NOMO-1 treated with dmso at 0.1 percent for 144 hours (cell line): Measurements from ENCODE around the gene PLA2G15.
A peak's percentile ranks its signal among the peaks of the same experiment; 100 is the strongest.

ENCODE experiments used
- DNase-seq: peaks from one replicate; lab custom pipeline; 2025; ENCODE audit not compliant: unreplicated experiment; lab: John Stamatoyannopoulos, UW

The PLA2G15 gene

GRCh38 chr16:68232335-68232734 lies 12.8 kb upstream of the PLA2G15 start:
- DNase-seq = no peak

DNA sequence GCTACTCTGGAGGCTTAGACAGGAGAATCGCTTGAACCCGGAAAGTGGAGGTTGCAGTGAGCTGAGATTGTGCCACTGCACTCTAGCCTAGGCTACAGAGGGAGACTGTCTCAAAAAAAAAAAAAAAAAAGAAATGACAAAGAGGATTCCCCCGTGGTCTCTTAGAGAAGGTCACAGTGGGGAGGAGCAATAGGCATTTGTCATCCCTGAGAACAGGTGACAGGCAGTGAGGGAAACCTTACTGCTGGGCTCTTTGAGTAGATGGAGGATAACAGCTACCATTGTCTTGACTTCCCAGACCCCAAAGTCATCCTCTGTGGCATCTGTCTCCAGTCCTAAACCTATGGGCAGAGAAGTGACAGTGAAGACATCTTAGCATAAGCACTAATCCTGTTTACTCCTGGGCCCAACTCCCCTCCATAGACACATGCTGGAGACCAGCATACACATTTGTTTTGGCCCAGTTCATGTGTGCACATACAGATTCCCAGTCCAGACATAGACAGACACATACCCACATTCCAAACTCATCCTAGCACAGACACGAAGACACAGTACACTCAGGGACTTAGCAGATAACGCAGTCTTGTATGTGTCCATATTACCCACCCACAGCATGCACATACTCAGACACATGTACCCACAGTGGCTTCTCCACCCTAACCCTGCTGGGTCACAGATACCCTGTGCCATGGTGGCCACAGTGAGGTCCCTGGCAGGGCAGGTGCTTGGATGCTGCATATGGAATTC lies 11.9 kb upstream of the PLA2G15 start:
- DNase-seq = no peak

- no peak for DNase-seq
These were observed 11.4 kb upstream of the PLA2G15 start for GRCh38 chr16:68233835-68234187.

DNA sequence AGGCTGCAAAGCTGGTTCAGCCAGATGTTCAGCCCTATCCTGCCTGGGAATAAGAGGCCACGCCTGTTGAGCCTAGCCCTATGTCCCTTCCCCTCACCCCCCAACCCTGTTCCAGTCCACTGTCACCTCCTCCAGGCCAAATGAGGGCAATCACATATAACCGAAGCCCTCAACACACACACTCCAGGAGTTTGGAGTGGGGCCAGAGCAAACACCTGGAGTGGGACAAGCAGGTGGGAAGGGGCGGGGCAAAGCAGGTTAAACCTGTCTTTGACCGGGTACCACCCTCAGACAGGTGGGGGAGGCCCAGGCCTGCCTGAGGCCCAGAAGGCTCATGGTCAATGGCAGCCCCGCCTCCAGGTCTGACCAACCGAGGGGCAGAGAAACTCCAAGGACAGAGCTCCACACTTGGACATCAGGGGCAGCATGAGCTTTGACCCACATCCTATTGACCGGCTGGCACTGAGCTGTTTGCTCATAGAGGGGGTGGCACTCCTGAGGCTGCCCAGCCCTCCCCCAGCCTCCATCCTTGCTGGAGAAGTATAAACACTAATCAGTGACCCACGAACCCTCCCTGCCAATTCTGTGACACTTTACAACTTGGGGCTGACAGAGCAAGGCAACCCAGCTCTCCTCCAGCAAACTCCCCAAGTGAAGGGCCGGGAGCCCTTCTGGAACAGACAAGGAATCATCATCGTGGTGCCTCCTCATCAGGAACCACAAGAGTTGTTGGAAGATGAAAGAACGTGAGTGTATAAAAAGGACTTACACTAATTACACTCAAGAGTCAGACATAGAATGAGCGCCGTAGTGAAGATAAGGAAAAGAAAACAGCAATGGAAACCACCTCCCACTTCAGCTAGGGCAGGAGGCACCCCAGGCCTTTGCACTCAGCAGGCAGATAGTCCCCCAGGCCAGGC lies 10.7 kb upstream of the PLA2G15 start:
- DNase-seq = no peak

GRCh38 chr16:68235108-68235886 lies 9.9 kb upstream of the PLA2G15 start:
- no peak for DNase-seq

DNA sequence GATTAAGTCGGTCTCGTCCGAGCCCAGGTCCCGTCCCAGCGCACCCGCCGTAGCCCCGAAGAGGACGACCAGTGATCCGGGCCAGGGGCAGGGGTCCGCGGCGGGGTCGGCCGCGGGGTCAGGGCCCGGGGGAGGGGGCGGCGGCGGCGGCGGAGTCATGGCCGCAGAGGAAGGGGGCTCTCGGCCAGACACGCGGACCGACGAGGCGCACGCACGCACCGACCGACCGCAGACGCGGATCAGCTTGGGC lies 9.4 kb upstream of the PLA2G15 start, which contains the start of gene ESRP2:
TSS of gene ESRP2 (minus strand) at position 241 of the 250 bp plus-strand sequence. CDS start at position 159, 82 bp downstream.
- DNase-seq = no peak

- DNase-seq = no peak
These were observed 8.9 kb upstream of the PLA2G15 start for GRCh38 chr16:68236137-68236825.

GRCh38 chr16:68236826-68237242 lies 8.3 kb upstream of the PLA2G15 start:
- DNase-seq = no peak

DNA sequence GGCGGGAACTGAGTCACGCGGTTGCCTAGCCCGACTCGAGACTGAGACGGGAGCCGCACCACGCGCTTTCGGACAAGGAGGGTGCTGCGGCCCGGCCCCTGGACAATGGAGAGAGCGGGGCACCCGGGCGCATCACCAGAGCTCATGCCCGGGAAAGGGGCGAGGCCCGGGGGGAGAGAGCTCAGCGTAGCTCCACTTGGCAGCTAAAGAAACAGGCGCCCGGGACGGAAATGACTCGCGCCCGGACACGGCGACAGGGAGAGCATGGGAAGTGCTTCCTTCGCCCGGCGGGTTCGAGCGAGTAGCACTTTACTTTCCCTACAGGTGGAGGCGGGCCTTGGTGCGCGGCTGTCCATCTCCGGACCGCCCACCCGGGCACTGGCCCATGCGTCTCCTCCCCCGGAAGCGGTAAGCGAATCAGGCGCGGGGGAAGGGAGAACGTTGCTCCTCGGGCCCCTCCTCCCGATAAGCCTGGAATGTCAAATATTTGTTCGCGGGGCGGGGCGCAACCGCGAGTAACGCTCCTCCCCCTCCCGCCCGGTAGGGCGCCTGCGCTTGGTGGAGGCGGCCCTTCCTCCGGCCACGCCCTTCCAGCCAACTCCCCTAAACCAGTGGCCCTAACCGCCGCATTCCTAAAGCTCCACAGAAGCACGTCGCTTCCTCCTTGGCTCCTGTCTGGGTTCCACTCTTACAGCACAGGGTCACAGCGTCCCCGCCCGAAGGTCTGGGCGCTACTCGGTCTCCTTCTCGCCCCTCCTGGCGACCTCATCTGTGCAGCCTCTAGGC lies 7.7 kb upstream of the PLA2G15 start:
- DNase-seq = peak; percentile 98

DNA sequence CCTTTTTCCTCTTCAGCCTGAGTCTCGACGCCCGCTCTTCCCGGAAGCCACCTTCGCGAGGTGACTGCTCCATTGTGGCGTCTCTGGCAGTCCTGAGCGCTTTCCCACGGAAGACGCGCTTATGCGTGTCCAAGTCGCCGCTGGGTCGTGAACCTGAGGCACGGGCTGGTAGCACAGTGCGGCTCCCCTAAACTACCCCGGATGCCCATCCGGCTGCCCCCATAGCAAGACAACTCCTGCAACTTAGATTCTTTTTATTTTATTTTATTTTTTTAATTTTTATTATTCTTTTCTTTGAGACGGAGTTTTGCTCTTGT lies 7.2 kb upstream of the PLA2G15 start:
- no peak for DNase-seq

DNA sequence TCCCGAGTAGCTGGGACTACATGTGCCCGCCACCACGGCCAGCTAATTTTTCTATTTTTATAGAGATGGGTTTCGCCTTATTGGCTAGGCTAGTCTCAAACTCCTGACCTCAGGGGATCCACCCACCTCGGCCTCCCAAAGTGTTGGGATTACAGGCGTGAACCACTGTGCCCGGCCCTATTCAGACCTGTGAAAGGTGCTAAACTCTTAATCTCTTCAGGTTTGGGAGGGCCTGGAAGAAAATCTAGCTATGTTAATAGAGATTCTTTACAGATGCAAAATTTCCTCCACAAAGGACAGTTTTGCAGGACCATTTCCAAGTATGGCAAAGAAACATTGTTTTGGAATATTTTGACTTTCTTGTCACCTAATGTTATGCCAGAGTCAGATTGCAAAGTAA lies 3.1 kb upstream of the PLA2G15 start:
- DNase-seq = no peak

DNA sequence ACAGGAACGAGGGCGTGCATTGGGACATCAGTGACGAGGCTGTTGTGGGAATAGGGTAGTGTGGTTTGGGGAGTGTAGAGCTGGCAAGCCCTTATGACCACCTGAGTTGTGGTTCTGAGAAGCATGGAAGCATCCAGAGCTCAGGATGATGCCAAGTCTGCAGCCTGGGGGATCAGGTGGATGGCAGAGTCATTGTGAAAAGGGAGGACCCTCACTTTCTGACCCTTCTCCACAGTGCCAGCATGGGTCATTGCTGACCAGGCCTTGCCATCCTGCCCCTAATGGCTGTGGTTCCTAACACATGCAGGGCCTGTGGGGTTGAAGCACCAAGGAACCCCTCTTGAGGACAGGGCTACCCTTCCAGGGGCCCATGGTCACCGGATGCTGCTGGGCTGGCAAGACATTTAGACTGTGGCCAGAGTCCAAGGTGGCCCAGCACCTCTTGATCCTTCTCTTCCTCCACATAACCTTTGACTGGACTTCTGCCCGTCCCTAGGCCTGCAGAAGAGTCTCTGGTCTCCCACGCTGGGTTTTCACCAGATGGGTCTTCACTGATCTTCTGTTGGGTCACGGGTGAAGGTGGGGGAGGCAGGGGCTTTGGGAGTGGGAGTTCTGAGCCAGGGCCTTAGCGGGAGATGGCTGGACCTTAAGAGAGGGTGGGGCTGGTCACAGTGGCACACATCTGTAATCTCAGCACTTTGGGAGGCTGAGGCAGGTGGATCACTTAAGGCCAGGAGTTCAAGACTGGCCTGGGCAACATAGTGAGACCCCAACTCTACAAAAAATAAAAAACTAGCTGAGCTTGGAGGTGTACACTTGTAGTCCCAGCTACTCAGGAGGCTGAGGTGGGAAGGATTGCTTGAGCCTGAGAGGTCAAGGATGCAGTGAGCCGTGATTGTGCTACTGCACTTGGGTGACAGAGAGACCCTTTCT lies 2.0 kb upstream of the PLA2G15 start:
- DNase-seq = no peak

- DNase-seq = no peak
These were observed 681 bp upstream of the PLA2G15 start for GRCh38 chr16:68244481-68244902.

GRCh38 chr16:68246121-68246520 lies 948 bp downstream of the PLA2G15 start:
- no peak for DNase-seq

- no peak for DNase-seq
These were observed 1.5 kb downstream of the PLA2G15 start for GRCh38 chr16:68246666-68247065.

DNA sequence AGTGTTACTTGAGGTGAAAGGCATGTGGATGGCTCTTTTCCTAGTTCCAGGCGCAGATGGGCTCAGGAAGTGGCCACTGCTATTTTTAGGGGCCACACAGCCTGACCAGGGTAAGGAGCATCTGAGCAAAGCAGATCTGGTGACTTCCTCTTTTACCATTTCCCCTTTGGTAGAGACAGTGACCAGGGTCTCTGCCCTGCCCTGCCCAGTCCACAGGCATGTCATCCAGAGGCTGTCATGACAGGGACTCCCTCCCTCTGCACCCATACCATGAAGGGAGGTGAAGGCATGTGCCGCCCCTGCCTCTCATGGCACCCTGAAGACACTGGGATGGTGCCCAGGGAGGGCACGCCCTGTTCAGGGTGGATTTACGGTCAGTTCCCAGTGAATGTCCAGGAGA lies 2.2 kb downstream of the PLA2G15 start:
- DNase-seq = no peak

DNA sequence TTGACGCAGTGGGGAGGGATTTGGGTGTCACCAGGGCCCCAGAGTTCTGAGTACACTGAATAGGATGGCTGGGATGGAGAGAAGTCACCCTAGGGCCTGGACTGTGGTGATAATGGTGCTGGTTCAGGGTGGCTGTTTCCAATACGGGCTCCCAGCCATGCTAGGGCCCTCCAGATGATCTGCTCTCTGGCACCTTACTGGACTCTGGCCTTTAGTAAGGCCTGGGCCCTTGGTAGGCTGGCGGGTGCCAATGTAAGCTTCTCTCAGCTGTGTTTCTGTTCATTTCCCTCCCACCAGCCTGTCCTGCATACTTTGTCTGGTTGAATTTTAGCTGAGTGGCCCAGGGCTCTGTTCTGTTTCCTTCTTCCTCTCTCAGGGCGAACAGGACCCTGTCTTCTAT lies 2.8 kb downstream of the PLA2G15 start:
- DNase-seq = no peak

GRCh38 chr16:68249371-68249770 lies 4.2 kb downstream of the PLA2G15 start:
- no peak for DNase-seq

GRCh38 chr16:68250951-68251350 lies 5.8 kb downstream of the PLA2G15 start:
- no peak for DNase-seq
